BE2C (cell line): ENCODE measurements around the gene CUBN.
A peak's percentile ranks its signal among the peaks of the same experiment; 100 is the strongest.
"Not testable (repeated sequence)": the region's sequence is repeated elsewhere in the genome, so short reads cannot be mapped to it uniquely, and the experiment has no call there.

Source experiments
- DNase-seq: peaks from one replicate; pipeline ENCODE4 v3.0.0-alpha.2; 2020
- H3K27me3 ChIP-seq: fragments of 250-450 bp; sonication (Bioruptor Pico); 2 replicates; pipeline ENCODE4 v1.5.1; 2020; ENCODE audit warnings: mild to moderate bottlenecking
- H3K36me3 ChIP-seq: fragments of 250-450 bp; sonication (Bioruptor Pico); 2 replicates; pipeline ENCODE4 v1.5.1; 2020; ENCODE audit warnings: mild to moderate bottlenecking
- H3K4me1 ChIP-seq: fragments of 250-450 bp; sonication (Bioruptor Pico); 2 replicates; pipeline ENCODE4 v1.5.1; 2020
- H3K4me3 ChIP-seq: 2 replicates; pipeline ENCODE4 v1.5.1; 2011; ENCODE audit warnings: low read depth, low read length
- H3K9me3 ChIP-seq: fragments of 250-450 bp; sonication (Bioruptor Pico); 2 replicates; pipeline ENCODE4 v1.5.1; 2020
- CTCF ChIP-seq: IDR thresholded peaks from 2 replicates; pipeline ENCODE4 v1.5.1; 2012; ENCODE audit warnings: mild to moderate bottlenecking, low read depth, low read length

The CUBN gene

GRCh38 chr10:16828701-16829175 lies 300.9 kb downstream of the CUBN start:
- Histone ChIP-seq H3K4me1 (no peaks in the 10 kb centered on the region), H3K27me3 (no peaks in the 10 kb centered on the region), H3K4me3 (no peak overlapping the region), H3K36me3 (no peaks in the 10 kb centered on the region), H3K9me3 (no peaks in the 10 kb centered on the region)
- DNase-seq = no peak
- no peak for TF ChIP-seq CTCF

GRCh38 chr10:16828114-16828568 lies 301.5 kb downstream of the CUBN start:
- DNase-seq = peak; percentile 66
- peak overlapping the region; percentile 52 for H3K4me3 ChIP-seq
- H3K27me3 ChIP-seq = no peaks in the 10 kb centered on the region
- peak; percentile 65 for TF ChIP-seq CTCF
- H3K36me3 ChIP-seq = no peaks in the 10 kb centered on the region
- H3K4me1 ChIP-seq = no peaks in the 10 kb centered on the region
- no peaks in the 10 kb centered on the region for H3K9me3 ChIP-seq

DNA sequence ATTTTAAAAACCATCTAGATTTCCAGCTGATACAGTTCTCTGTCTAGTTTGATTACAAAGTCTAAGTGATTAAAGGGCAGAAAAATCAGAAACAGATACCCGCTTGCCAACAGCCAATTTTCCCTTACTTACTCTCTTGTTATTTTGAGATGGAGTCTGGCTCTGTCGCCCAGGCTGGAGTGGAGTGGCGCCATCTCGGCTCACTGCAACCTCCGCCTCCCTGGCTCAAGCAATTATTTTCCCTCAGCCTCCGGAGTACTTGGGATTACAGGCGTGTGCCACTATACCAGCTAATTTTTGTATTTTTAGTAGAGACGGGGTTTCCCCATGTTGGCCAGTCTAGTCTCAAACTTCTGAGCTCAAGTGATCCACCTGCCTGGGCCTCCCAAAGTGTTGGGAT lies 302.1 kb downstream of the CUBN start:
- not testable (repeated sequence) for H3K27me3 ChIP-seq, H3K4me1 ChIP-seq, H3K36me3 ChIP-seq, H3K9me3 ChIP-seq
- peak; percentile 29 for DNase-seq
- H3K4me3 ChIP-seq = peak overlapping the region; percentile 52

DNA sequence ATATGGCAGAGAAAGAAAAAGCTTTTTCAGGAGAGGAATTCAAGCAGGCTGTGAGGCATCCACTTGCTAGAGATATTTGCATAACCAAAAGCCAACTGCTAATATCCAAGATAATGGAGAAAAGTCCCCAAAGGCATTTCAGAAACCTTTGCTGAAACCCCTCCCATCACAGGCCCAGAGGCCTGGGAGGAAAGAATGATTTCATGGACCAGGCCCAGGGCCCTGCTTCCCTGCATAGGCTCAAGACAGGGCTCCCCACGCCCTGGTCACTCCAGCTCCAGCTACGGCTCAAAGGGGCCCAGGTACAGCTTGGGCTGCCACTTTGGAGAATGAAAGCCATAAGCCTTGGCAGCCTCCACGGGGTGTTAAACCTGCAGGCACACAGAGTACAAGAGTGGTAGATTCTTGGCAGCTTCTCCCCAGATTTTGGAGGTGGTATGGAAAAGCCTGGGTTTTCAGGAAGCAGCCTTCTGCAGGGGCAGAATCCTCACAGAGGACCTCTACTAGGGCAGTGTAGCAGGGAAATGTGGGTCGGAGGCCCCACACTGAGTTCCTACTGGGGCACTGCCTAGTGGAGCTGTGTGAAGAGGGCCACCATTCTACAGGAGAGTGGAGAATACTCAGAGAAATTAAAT lies 306.8 kb downstream of the CUBN start:
- Histone ChIP-seq H3K36me3 (no peaks in the 10 kb centered on the region), H3K4me3 (no peak overlapping the region), H3K4me1 (no peaks in the 10 kb centered on the region), H3K9me3 (no peaks in the 10 kb centered on the region; the same call in 1 of the 2 replicates), H3K27me3 (no peaks in the 10 kb centered on the region)
- DNase-seq = no peak
- no peak for TF ChIP-seq CTCF

- Histone ChIP-seq H3K4me1 (no peaks in the 10 kb centered on the region), H3K9me3 (no peaks in the 10 kb centered on the region; the same call in 1 of the 2 replicates), H3K4me3 (no peak overlapping the region), H3K27me3 (no peaks in the 10 kb centered on the region), H3K36me3 (no peaks in the 10 kb centered on the region)
- no peak for TF ChIP-seq CTCF
- DNase-seq = no peak
Measured at GRCh38 chr10:16822027-16822426, 307.6 kb downstream of the CUBN start.

GRCh38 chr10:16820421-16820820 lies 309.2 kb downstream of the CUBN start:
- no peaks in the 10 kb centered on the region for H3K4me1 ChIP-seq
- no peak overlapping the region for H3K4me3 ChIP-seq
- no peak for DNase-seq
- no peaks in the 10 kb centered on the region for H3K27me3 ChIP-seq
- TF ChIP-seq CTCF = no peak
- no peaks in the 10 kb centered on the region; the same call in 1 of the 2 replicates for H3K9me3 ChIP-seq
- no peaks in the 10 kb centered on the region for H3K36me3 ChIP-seq

- no peak for TF ChIP-seq CTCF
- no peak for DNase-seq
- H3K4me1 ChIP-seq = no peaks in the 10 kb centered on the region
Measured at GRCh38 chr10:16820018-16820417, 309.6 kb downstream of the CUBN start.

More at GRCh38 chr10:16820018-16820417, 309.6 kb downstream of the CUBN start:
- H3K9me3 ChIP-seq = no peaks in the 10 kb centered on the region; the same call in 1 of the 2 replicates
- no peaks in the 10 kb centered on the region for H3K36me3 ChIP-seq
- no peaks in the 10 kb centered on the region for H3K27me3 ChIP-seq
- no peak overlapping the region for H3K4me3 ChIP-seq
